Subcutaneous adipose tissue (tissue), 4 donors: ENCODE results near the gene VTN. TPM values are rescaled to one million over a fixed set of nuclear protein-coding genes. Genes with fewer than 3 reads are reported as not detected.

Experiments used
- CTCF ChIP-seq: fragments of 450-650 bp; IDR thresholded peaks from one replicate; pipeline ENCODE4 v1.5.1; 2016; ENCODE audit warnings: low read depth, mild to moderate bottlenecking, control low read depth, antibody characterized with exemption, moderate library complexity
- total RNA-seq, 4 donors: library from RNA; depleted of rRNA; stranded (reverse); fragments of >200 nt; gene quantifications; one replicate each; pipeline ENCODE4 v1.1.0, GENCODE V29; 2016

VTN gene
- total RNA-seq, 4 donors from 2014 or later = 0.85 to 2.6 TPM; not detected in 2

- TF ChIP-seq CTCF = no peak
Observed at GRCh38 chr17:28339431-28339830, 30.7 kb downstream of the VTN start.

- TF ChIP-seq CTCF = no peak
Observed at GRCh38 chr17:28338056-28338768, 31.9 kb downstream of the VTN start.

- TF ChIP-seq CTCF = no peak
Observed at GRCh38 chr17:28335959-28336871, 33.9 kb downstream of the VTN start.

- no peak for TF ChIP-seq CTCF
Observed at GRCh38 chr17:28335201-28335958, 34.7 kb downstream of the VTN start, which contains the start of the genes IFT20 and TNFAIP1. IFT20 (minus strand) TSS chr17:28335472; CDS start chr17:28331985, 3,487 bp downstream. TNFAIP1 (plus strand) TSS chr17:28335761; CDS start chr17:28339522, 3,761 bp downstream.

GRCh38 chr17:28334666-28335200 lies 35.4 kb downstream of the VTN start:
- TF ChIP-seq CTCF = no peak

- TF ChIP-seq CTCF = no peak
Observed at GRCh38 chr17:28334171-28334570, 35.9 kb downstream of the VTN start.
